Panc1 (cell line): Measurements from ENCODE around the gene DNAH9. TPM values are rescaled to one million over a fixed set of nuclear protein-coding genes. Genes with fewer than 3 reads are reported as not detected.

Experiments used
- ATAC-seq: fragments of 200-7000 bp; cut with Tn5 transposase; 2 replicates; pipeline ENCODE4 v1.9.1; 2020; ENCODE audit warnings: mild to moderate bottlenecking, moderate library complexity
- BruUV-seq: library from RNA; stranded (reverse); fragments of 400-500 nt; replicated peaks from 2 replicates; lab custom pipeline; 2021; lab: Mats Ljungman, UMichigan
- CTCF ChIA-PET: fragments of 300-600 bp; sonication (Branson Sonifier 250); formaldehyde crosslinking; loops from one replicate; lab custom pipeline; 2022; ENCODE audit warnings: antibody characterized with exemption; lab: Charles Lee
- POLR2A ChIA-PET: fragments of 300-600 bp; sonication (Branson Sonifier 250); formaldehyde crosslinking; loops from one replicate; lab custom pipeline; 2022; ENCODE audit warnings: antibody characterized with exemption; lab: Charles Lee
- DNase-seq: peaks from one replicate; pipeline ENCODE4 v3.0.0-alpha.2; 2010; ENCODE audit warnings: low read depth, low spot score
- H3K27ac ChIP-seq: 2 replicates; pipeline ENCODE4 v1.5.1; 2011; ENCODE audit warnings: mild to moderate bottlenecking, low read length, inconsistent platforms
- H3K27me3 ChIP-seq: fragments of 200-500 bp; sonication (Bioruptor generic); 2 replicates; pipeline ENCODE4 v1.6.0; 2014; ENCODE audit warnings: low read length, inconsistent platforms; ENCODE audit not compliant: control insufficient read depth, insufficient read depth
- H3K36me3 ChIP-seq: fragments of 200-500 bp; sonication (Bioruptor generic); 2 replicates; pipeline ENCODE4 v1.5.1; 2014; ENCODE audit warnings: inconsistent platforms, mild to moderate bottlenecking, low read length, moderate library complexity; ENCODE audit not compliant: control insufficient read depth, insufficient read depth
- H3K4me1 ChIP-seq: 2 replicates; pipeline ENCODE4 v1.5.1; 2011; ENCODE audit warnings: inconsistent platforms, mild to moderate bottlenecking, low read length, moderate library complexity; ENCODE audit not compliant: control insufficient read depth, insufficient read depth
- H3K4me3 ChIP-seq, 2 experiments: 2 replicates each; pipeline ENCODE4 v1.5.1; 2011 to 2012; ENCODE audit warnings: low read depth in 2 of 2, low read length in 2 of 2, mild to moderate bottlenecking in 2 of 2, inconsistent platforms in 1 of 2, moderate library complexity in 1 of 2
- H3K9me3 ChIP-seq: fragments of 200-500 bp; sonication (Bioruptor generic); 2 replicates; pipeline ENCODE4 v1.5.1; 2014; ENCODE audit warnings: low read depth, mild to moderate bottlenecking, inconsistent platforms, low read length, moderate library complexity; ENCODE audit not compliant: control insufficient read depth, insufficient read depth
- POLR2AphosphoS5 ChIP-seq: IDR thresholded peaks from 2 replicates; pipeline ENCODE4 v1.6.1; 2012; ENCODE audit warnings: mild to moderate bottlenecking, low read depth, low read length, moderate library complexity
- REST ChIP-seq, 2 experiments: IDR thresholded peaks; 2 replicates each; pipeline ENCODE4 v1.6.1; 2011 to 2012; ENCODE audit warnings: low read depth in 2 of 2, control low read depth in 1 of 2, low read length in 1 of 2, mild to moderate bottlenecking in 1 of 2, moderate library complexity in 1 of 2; ENCODE audit not compliant: insufficient read depth in 1 of 2
- SIN3A ChIP-seq: IDR thresholded peaks from 2 replicates; pipeline ENCODE4 v1.6.1; 2012; ENCODE audit warnings: low read depth, mild to moderate bottlenecking, low read length, moderate library complexity, borderline replicate concordance; ENCODE audit not compliant: insufficient read depth
- TCF7L2 ChIP-seq: IDR thresholded peaks from 2 replicates; pipeline ENCODE4 v1.6.1; 2011; ENCODE audit warnings: mild to moderate bottlenecking, low read depth, low read length, inconsistent platforms
- in situ Hi-C: cut with HindIII; loops from 2 replicates; pipeline ENCODE4 v1.10.0; 2016; ENCODE audit warnings: low sequenced_read_pairs, low pct_unique_long_range_greater_than_20kb
- intact Hi-C: fragments of 100-400 bp; cut with micrococcal nuclease; formaldehyde crosslinking; loops from one replicate; pipeline ENCODE4 v1.10.0; 2022; ENCODE audit not compliant: unreplicated experiment
- total RNA-seq: library from RNA; stranded (reverse); gene quantifications from one replicate; pipeline ENCODE4 v1.2.1, GENCODE V29; 2021; ENCODE audit not compliant: unreplicated experiment
- TF ChIP-seq, protein P1 (sequence below): fragments of 450-650 bp; IDR thresholded peaks from 2 replicates; pipeline ENCODE4 v1.5.1; 2017; ENCODE audit warnings: mild to moderate bottlenecking

Gene DNAH9
- total RNA-seq, 1 experiment from 2014 or later, result not detected

DNA sequence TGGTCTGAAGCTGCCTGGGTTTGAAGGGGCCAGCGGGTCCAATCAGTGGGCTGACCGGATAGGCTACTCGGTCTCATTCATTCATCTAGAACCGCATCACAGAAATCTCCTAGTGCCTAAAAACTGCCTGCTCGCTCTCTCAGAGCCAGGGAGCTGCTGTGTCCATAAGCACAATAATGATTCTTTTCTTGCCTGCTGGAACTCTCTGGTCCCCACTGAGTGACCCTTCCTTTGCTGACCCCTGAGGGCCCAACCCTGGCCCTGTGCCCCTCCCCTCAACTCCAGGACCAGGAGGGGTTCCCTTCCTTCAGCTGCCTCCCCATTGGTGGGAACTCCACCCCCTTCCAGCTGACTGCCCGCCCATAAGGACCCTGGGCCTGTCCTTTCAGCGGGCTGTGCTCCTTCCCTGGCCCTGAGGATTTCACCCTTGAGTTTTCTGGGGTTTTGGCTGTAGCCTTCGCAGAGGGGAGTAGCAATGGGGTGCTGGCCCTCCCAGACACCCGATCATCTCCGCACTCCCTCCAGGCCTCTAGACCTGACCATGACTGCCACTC is 39.5 kb upstream of the DNAH9 start:
- TF ChIP-seq, protein P1, sequence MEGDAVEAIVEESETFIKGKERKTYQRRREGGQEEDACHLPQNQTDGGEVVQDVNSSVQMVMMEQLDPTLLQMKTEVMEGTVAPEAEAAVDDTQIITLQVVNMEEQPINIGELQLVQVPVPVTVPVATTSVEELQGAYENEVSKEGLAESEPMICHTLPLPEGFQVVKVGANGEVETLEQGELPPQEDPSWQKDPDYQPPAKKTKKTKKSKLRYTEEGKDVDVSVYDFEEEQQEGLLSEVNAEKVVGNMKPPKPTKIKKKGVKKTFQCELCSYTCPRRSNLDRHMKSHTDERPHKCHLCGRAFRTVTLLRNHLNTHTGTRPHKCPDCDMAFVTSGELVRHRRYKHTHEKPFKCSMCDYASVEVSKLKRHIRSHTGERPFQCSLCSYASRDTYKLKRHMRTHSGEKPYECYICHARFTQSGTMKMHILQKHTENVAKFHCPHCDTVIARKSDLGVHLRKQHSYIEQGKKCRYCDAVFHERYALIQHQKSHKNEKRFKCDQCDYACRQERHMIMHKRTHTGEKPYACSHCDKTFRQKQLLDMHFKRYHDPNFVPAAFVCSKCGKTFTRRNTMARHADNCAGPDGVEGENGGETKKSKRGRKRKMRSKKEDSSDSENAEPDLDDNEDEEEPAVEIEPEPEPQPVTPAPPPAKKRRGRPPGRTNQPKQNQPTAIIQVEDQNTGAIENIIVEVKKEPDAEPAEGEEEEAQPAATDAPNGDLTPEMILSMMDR, result no peak
- TF ChIP-seq TCF7L2, result no peak
- no peak for TF ChIP-seq POLR2AphosphoS5
- no peak for TF ChIP-seq REST (IDR thresholded peaks at IDR 0.05; ENCODE audit: insufficient read depth in 1 of 2, low read depth in 2 of 2, low read length in 1 of 2)
- no peak for TF ChIP-seq SIN3A
- Histone ChIP-seq H3K9me3 (no peaks in the 10 kb centered on the region), H3K27me3 (no peaks in the 10 kb centered on the region), H3K4me3 (no peak overlapping the region), H3K4me1 (no peaks in the 10 kb centered on the region), H3K27ac (no peak overlapping the region), H3K36me3 (no peaks in the 10 kb centered on the region)
- BruUV-seq, result no TSS peak
- in situ Hi-C loops (no loop called here), intact Hi-C loops (no loop called here)
- ChIA-PET POLR2A (no interaction called here), CTCF (no interaction called here)
- DNase-seq, result no peak
- ATAC-seq, result no peak

GRCh38 chr17:11559601-11560000 is 38.7 kb upstream of the DNAH9 start:
- ChIA-PET POLR2A (no interaction called here), CTCF (no interaction called here)
- H3K9me3 ChIP-seq, result no peaks in the 10 kb centered on the region
- TF ChIP-seq, protein P1, result no peak
- TF ChIP-seq POLR2AphosphoS5, result no peak
- no peak for TF ChIP-seq SIN3A
- TF ChIP-seq REST (IDR thresholded peaks at IDR 0.05; ENCODE audit: insufficient read depth in 1 of 2, low read depth in 2 of 2, low read length in 1 of 2), result no peak
- TF ChIP-seq TCF7L2, result no peak
- no peaks in the 10 kb centered on the region for H3K27me3 ChIP-seq
- no peak overlapping the region for H3K4me3 ChIP-seq
- ATAC-seq (no peak), DNase-seq (no peak)
- H3K36me3 ChIP-seq, result no peaks in the 10 kb centered on the region
- H3K27ac ChIP-seq, result no peak overlapping the region
- BruUV-seq, result no TSS peak
- in situ Hi-C loops (no loop called here), intact Hi-C loops (no loop called here)
- no peaks in the 10 kb centered on the region for H3K4me1 ChIP-seq
